GM13977 (cell line): ENCODE data around the gene OR5D13.

Experiments
- DNase-seq: peaks from one replicate; pipeline ENCODE4 v3.0.0; 2012; ENCODE audit warnings: low spot score
- CTCF ChIP-seq: IDR thresholded peaks from 2 replicates; pipeline ENCODE4 v1.5.1; 2012; ENCODE audit warnings: mild to moderate bottlenecking, control low read depth; ENCODE audit not compliant: insufficient read depth; ENCODE audit errors: extremely low read depth, missing control alignments
- in situ Hi-C: fragments of 300-500 bp; cut with MboI; formaldehyde crosslinking; loops from one replicate; pipeline ENCODE4 v1.12.0; 2022; ENCODE audit warnings: low sequenced_read_pairs, low pct_unique_long_range_greater_than_20kb, mixed read lengths, inconsistent platforms; ENCODE audit not compliant: unreplicated experiment

OR5D13 gene

GRCh38 chr11:55806248-55806647 lies 33.0 kb downstream of the OR5D13 start:
- in situ Hi-C loops, result no loop called here
- DNase-seq, result no peak
- no peak for TF ChIP-seq CTCF

- DNase-seq, result no peak
- in situ Hi-C loops, result no loop called here
- no peak for TF ChIP-seq CTCF
These were observed 37.8 kb downstream of the OR5D13 start, which contains the start of gene OR5L1 for GRCh38 chr11:55811067-55811466. OR5L1 (plus strand) TSS chr11:55811367; CDS start chr11:55811467, 100 bp downstream.

GRCh38 chr11:55819330-55819729 lies 46.1 kb downstream of the OR5D13 start, which contains the start of gene OR5D18:
OR5D18 (plus strand) TSS chr11:55819630; CDS start chr11:55819630, 0 bp downstream.
- no peak for DNase-seq
- in situ Hi-C loops, result no loop called here
- TF ChIP-seq CTCF, result no peak
